IPS-NIHi11 (cell line): ENCODE measurements around the gene PSD.

Experiments used
- DNase-seq: peaks from one replicate; pipeline ENCODE4 v3.0.0; 2012; ENCODE audit warnings: mixed read lengths, low spot score

PSD gene

DNA sequence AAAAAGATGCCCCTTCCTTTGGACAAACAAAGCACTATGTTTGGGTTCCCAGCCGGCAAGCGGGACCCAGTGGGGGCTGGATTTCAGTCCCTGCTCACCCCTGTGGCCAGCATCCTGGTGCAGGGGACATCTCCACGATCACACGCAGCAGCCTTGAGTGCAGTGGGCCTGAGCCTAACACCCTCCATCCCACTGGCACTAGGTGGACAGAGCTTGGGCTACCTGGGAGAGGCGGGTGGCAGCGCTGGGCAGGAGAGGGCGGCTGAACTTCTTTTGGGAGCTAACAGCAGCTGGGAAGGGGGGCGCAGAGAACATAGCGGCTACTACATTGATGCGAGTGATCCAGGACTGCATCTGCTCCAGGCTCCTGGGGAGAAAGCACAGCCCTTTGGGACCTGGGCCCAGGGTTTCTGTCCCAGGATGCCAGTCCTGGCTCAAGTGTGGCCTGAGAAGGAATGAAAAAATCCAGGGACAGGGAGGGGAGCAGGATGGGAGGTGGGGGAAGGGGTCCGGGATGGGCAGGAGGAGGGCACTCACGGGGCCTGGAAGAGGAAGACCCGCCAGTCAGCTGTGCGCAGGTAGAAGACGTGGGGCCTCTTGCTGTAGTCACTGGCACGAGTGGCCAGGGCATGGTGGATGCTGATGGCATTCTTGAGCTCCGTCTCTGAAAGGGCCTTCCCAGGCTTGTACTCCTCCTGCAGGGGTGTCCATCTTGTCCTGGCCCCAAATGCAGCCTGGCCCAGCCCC lies 14.1 kb downstream of the PSD start:
- DNase-seq, result no peak

DNA sequence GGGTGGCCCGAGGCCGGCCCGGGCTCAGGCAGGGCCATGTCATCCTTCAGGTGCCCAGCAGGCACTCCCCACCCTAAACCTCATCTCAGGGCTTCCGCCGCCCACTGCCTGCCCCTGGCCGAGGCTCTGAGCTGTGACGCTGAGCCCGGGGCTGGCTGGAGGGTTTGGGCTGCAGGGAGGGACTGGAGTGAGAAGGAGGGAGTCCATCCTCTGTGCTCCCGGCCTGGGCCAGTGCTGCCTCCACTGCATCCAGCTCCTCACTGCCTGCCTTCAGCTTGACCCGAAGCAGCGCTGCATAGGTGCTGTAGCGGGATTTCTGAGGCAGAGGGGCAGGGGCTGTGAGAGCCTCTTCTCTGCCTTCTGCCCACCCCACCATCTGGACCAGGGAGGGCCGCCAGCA lies 15.5 kb downstream of the PSD start:
- DNase-seq, result no peak

DNA sequence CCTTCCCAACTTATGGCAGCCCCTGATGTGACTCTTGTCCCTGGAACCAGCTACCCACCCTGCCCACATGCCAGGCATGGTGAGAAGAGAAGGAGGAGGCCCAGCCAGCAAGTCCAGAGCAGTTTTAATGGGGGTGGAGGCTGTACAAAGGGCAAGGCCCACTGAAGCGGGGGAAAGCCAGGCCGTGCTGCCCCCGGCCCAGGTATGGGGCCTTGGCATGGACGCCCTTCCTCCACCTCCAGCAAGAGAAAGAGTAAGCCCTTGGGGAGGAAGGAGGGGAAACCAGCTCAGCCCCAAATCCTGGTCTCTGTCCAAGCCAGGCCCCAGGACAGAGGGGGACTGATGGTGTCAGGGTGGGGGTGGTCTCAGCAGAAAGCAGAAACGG lies 16.1 kb downstream of the PSD start:
- DNase-seq, result no peak

DNA sequence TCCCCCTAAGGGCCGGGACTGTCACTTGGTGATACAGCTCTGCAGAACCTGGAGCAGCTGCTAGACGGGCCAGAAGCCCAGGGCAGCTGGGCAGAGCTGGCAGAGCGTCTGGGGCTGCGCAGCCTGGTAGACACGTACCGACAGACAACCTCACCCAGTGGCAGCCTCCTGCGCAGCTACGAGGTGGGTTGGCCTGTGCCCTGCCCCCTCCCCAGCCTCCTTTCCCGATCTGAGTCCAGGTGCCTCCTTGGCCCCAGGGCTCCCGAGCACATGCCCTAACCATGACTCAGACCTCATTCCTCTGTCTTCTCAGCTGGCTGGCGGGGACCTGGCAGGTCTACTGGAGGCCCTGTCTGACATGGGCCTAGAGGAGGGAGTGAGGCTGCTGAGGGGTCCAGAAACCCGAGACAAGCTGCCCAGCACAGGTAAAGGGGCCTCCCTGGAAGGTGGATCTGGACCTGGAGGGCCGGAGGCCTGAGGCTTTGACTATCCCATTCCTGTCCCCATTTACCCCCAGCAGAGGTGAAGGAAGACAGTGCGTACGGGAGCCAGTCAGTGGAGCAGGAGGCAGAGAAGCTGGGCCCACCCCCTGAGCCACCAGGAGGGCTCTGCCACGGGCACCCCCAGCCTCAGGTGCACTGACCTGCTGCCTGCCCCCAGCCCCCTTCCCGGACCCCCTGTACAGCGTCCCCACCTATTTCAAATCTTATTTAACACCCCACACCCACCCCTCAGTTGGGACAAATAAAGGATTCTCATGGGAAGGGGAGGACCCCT lies 16.7 kb downstream of the PSD start:
- DNase-seq, result no peak

DNA sequence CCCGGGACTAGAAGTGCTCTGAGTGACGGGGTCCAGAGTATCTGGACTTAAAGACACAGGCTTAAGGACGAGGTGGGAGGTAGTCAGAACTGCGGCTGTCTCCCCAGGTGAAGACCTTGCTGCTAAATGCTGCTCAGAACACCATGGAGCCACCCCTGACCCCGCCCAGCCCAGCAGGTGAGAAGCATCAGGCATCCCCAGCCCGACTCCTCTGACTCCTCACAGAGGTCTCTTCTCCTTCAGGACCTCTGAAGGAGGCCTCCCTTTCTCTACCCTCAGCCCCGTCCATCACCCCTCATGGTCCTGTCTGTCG lies 17.3 kb downstream of the PSD start:
- no peak for DNase-seq

DNA sequence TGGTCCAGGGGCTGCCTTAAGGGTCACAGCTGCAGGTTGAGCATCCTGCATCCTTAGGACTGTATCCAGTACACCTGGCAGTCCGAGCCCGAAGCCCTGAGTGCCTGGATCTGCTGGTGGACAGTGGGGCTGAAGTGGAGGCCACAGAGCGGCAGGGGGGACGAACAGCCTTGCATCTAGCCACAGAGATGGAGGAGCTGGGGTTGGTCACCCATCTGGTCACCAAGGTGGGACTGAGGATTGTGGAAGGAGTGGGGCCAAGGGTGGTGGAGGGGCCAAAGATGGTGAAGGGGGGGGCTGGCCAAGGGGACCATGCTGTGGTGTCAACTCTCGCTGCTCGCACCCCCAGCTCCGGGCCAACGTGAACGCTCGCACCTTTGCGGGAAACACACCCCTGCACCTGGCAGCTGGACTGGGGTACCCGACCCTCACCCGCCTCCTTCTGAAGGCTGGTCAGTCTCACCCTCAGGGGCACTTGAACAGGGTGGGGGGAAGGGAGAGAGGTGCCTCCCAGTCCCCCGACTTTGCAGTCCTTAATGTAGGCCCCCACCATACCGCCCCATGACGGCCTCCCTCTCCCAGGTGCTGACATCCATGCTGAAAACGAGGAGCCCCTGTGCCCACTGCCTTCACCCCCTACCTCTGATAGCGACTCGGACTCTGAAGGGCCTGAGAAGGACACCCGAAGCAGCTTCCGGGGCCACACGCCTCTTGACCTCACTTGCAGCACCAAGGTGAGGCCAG lies 17.8 kb downstream of the PSD start:
- no peak for DNase-seq

DNA sequence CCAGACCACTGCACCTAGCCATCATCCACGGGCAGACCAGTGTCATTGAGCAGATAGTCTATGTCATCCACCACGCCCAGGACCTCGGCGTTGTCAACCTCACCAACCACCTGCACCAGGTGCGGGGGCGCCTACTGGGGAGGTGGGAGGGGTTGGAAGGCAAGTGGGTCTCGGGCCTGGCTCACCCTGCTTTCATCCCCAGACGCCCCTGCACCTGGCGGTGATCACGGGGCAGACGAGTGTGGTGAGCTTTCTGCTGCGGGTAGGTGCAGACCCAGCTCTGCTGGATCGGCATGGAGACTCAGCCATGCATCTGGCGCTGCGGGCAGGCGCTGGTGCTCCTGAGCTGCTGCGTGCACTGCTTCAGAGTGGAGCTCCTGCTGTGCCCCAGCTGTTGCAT lies 18.5 kb downstream of the PSD start:
- no peak for DNase-seq

DNA sequence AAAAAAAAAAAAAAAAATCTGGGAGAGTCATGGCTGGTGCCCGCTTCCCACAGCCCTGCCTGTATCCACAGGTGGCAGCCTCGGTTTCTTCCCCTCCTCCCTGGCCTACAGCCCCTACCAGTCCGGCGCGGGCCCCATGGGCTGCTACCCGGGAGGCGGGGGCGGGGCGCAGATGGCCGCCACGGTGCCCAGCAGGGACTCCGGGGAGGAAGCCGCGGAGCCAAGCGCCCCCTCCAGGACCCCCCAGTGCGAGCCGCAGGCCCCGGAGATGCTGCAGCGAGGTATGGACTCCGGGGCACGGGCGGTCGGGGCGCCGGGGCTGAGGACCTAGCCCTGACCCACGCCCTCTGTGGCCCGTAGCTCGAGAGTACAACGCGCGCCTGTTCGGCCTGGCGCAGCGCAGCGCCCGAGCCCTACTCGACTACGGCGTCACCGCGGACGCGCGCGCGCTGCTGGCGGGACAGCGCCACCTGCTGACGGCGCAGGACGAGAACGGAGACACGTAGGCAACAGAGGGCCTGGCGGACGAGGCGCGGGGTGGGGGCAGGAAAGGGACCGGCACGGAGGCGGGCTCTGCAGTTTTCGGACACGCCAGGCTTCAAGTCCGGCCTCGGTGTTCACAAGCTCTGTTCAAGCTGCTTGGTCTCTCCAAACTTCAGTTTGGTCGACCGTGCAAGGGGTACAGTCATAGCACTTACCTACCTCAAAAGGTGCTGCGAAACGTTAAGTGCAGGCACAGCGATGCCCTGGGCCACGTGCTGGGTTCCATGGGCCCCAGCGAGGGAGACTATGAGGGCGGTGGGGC lies 19.2 kb downstream of the PSD start:
- DNase-seq, result peak; percentile 93

DNA sequence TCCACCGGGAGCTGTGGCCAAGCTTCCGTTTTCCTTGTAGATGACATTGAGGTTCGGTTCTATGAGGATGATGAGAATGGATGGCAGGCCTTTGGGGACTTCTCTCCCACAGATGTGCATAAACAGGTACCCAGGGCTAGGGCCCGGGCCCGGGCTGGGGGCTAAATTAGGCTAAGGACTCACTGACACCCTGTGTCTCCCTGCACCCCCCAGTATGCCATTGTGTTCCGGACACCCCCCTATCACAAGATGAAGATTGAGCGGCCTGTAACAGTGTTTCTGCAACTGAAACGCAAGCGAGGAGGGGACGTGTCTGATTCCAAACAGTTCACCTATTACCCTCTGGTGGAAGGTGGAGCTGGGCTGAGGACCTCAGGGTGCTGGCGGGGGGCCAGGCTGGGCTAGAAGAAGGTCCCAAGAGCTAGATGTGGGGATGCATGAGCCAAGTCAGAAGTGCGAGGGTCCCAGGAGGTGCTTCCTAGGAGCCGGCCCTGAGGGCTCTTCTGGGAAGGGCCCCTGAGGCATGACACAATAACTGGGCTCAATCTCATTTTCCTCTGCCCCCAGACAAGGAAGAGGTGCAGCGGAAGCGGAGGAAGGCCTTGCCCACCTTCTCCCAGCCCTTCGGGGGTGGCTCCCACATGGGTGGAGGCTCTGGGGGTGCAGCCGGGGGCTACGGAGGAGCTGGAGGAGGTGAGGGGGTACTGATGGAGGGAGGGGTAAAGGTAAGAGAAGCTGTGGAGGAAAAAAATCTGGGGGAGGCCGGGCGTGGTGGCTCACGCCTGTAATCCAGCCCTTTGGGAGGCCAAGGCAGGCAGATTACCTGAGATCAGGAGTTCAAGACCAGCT lies 20.2 kb downstream of the PSD start:
- no peak for DNase-seq

DNA sequence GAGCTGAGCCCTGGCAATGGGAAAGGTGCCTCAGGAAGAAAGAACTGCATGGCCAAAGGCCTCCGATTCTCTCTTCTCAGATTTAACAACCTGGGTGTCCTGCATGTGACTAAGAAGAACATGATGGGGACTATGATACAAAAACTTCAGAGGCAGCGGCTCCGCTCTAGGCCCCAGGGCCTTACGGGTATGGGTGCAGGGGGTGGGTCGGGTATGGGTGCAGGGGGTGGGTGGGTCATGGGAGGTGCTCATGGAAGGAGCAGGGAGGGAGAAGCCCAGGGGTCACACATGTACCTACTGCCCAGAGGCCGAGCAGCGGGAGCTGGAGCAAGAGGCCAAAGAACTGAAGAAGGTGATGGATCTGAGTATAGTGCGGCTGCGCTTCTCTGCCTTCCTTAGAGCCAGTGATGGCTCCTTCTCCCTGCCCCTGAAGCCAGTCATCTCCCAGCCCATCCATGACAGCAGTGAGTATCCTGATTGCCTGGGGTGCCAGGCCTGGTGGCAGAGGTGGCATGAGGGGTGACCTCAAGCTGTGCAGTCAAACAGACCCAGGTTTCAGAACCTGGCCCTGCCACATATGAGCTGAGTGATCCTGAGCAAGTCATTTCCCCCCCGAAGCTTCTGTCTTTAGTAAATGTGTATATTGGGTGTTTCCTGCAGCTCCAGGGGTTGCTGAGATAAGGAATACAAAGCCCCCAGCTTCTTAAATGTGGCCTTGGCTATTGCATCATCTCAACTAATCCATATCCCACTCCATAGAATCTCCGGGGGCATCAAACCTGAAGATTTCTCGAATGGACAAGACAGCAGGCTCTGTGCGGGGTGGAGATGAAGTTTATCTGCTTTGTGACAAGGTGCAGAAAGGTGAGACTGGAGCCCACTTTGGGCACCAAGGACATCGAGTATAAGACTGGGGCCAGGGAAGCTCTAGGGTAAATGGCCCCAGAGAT lies 21.1 kb downstream of the PSD start:
- DNase-seq, result no peak

DNA sequence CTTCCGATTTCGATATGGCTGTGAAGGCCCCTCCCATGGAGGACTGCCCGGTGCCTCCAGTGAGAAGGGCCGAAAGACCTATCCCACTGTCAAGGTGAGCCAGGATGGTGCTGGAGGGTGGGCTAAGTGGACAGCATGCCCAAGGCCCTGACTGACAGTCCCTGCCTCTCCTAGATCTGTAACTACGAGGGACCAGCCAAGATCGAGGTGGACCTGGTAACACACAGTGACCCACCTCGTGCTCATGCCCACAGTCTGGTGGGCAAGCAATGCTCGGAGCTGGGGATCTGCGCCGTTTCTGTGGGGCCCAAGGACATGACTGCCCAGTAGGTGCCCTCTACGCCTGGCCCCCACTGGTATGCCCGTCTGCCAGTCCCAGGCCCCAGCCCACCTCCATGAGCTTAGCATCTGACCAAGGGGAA lies 21.8 kb downstream of the PSD start:
- no peak for DNase-seq

DNA sequence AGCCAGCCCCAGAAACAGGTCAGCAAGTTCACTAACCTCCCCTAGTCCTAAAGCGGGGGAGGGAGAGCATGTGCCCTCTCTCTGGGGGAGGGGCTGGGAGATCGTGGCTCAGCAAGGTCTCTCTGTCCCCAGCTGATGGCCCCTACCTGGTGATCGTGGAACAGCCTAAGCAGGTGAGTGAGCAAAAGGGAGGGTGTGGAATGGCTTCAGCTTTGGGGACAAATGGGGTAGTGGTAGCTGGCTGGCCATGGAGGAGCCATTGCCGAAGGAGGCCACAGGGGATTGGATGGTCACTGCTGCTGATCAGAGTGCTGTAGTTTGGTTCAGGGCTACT lies 22.3 kb downstream of the PSD start:
- DNase-seq, result no peak

DNA sequence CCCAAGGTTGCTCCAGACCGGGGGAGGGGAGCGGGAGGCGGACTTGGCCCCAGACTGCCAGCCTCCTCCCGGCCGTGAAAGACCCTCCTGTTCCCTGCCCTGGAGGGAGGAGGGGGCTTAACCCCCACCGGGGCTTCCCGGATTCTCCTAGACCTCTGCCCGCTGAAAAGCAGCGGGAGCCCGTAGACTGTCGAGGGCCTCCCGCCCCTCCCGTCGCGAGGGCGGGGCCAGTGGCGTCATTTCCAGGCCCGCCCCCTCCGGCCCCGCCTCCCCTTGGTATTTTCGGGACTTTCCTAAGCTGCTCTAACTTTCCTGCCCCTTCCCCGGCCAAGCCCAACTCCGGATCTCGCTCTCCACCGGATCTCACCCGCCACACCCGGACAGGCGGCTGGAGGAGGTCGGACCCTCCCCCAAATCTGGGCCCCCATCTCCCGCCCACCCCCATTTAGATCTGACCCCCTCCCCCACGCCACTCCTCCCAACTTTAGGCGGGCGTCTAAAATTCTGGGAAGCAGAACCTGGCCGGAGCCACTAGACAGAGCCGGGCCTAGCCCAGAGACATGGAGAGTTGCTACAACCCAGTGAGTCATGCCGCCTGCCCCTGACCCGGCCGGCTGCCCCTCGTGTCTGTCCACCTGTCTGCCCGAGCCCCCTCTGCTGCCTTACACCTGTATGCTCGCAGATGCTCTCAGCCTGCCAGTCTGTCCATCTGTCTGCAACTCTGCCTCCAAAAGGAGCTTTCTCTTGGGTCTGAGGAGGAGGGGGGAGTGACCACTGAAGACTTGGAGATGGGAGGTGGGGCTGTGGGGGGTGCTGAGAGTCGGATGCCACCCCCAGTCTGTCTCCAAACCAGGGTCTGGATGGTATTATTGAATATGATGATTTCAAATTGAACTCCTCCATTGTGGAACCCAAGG lies 22.9 kb downstream of the PSD start, which contains the start of gene NFKB2:
Gene NFKB2 (plus strand): TSS at position 306 of the 917 bp plus-strand sequence. CDS start 255 bp downstream, at position 561.
- peak; percentile 90 for DNase-seq

DNA sequence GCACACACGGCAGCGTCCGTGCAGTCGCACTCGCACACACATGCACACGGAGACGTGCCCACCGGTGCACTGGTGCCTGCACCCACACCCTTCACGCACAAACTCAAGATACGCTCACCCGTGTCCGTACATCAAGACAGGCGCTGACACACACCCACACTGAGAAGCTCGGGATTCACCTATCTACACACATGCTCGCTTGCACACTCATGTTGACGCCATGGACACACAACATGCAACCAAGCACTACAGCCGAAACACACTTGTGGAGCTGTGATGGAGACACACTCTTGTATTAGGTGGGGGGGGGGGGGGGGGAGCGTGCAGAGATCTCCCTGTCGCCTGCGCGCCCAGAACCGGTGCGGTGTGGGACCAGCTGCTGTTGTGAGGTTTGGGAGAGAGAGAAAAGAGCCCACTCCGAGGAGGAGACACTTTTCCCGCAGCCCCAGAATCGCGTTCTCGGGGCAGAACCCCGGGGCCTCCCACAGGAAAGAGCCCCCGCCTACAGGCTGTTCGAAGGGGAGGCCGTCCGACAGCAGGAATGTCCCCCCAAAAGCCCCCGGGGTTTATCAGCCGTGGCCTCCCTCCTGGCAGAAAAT lies 23.7 kb downstream of the PSD start:
- DNase-seq, result no peak

DNA sequence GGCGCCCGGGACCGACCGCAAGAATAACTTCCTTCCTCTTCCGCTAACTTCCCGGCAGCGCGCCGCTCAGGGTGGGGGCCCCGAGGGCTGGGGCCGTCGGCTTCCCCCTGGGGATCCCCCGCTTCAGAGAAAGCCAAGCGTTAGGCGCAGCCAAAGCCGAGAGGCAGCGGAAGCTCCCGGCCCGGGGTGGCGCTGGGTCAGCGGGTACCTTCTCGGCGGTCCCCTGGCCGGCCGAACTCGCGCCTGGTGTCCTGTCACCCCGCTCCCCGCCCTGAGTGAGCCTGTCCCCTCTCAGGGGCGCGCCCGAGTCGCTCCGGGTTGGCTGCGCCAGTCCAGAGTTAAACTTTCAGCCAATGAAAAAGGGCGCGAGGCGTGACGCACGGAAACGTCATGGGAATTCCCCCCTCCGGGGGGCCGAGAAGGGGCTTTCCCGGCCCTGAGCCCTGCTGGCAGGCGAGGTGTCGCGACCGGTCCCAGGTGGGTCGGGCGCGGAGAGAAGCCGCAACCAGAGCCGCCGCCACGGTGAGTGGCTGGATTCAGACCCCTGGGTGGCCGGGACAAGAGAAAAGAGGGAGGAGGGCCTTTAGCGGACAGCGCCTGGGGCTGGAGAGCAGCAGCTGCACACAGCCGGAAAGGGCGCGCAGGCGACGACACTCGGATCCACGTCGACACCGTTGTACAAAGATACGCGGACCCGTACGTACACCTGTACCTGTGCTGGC lies 24.3 kb downstream of the PSD start:
- DNase-seq, result peak; percentile 93

DNA sequence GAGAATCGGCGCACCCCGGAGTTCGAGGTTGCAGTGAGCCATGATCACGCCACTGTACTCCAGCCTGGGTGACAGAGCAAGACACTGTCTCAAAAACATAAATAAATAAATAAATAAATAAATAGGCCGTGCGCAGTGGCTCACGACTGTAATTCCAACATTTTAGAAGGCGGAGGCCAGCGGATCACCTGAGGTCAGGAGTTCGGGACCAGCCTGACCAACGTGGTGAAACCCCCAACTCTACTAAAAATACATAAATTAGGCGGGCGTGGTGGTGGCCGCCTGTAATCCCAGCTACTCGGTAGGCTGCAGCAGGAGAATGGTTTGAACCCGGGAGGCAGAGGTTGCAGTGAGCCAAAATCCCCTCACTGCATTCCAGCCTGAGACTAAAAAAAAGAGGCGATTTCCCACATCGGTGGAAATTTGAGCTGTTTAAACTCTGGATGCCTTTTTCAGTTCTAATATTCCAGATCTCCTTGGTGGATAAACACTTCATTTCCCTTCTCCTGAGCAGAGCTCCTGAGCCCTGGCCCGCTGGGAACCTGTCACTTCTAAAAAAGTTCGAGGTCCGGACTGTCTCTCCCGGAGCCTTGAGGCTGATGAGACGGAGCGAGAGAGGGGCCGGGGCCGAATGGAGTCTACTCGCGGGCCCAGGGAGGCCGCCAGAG lies 25.0 kb downstream of the PSD start:
- DNase-seq, result peak; percentile 90

DNA sequence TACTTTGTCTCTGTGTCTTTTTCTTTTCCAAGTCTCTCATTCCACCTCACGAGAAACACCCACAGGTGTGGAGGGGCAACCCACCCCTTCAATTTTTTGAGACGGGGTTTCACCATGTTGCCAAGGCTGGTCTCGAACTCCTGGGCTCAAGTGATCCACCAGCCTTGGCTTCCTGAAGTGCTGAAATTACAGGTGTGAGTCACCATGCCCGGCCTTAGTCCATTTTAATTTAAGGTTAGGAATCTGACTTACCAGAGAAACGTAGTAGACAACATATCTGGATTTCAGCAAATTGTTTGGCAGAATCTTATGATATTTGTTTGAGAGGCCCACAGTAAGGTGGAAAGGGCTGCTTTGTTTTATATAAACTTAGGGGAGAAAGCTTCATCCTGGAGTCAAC lies 26.3 kb downstream of the PSD start:
- DNase-seq, result no peak
